Panc1 (cell line): Measurements from ENCODE around the gene VPS50. TPM values are rescaled to one million over a fixed set of nuclear protein-coding genes. Genes with fewer than 3 reads are reported as not detected.

ENCODE experiments used
- ATAC-seq: fragments of 200-7000 bp; cut with Tn5 transposase; 2 replicates; pipeline ENCODE4 v1.9.1; 2020; ENCODE audit warnings: mild to moderate bottlenecking, moderate library complexity
- BruUV-seq: library from RNA; stranded (reverse); fragments of 400-500 nt; replicated peaks from 2 replicates; lab custom pipeline; 2021; lab: Mats Ljungman, UMichigan
- CTCF ChIA-PET: fragments of 300-600 bp; sonication (Branson Sonifier 250); formaldehyde crosslinking; loops from one replicate; lab custom pipeline; 2022; ENCODE audit warnings: antibody characterized with exemption; lab: Charles Lee
- POLR2A ChIA-PET: fragments of 300-600 bp; sonication (Branson Sonifier 250); formaldehyde crosslinking; loops from one replicate; lab custom pipeline; 2022; ENCODE audit warnings: antibody characterized with exemption; lab: Charles Lee
- DNase-seq: peaks from one replicate; pipeline ENCODE4 v3.0.0-alpha.2; 2010; ENCODE audit warnings: low read depth, low spot score
- H3K27ac ChIP-seq: 2 replicates; pipeline ENCODE4 v1.5.1; 2011; ENCODE audit warnings: mild to moderate bottlenecking, low read length, inconsistent platforms
- H3K27me3 ChIP-seq: fragments of 200-500 bp; sonication (Bioruptor generic); 2 replicates; pipeline ENCODE4 v1.6.0; 2014; ENCODE audit warnings: low read length, inconsistent platforms; ENCODE audit not compliant: control insufficient read depth, insufficient read depth
- H3K36me3 ChIP-seq: fragments of 200-500 bp; sonication (Bioruptor generic); 2 replicates; pipeline ENCODE4 v1.5.1; 2014; ENCODE audit warnings: inconsistent platforms, mild to moderate bottlenecking, low read length, moderate library complexity; ENCODE audit not compliant: control insufficient read depth, insufficient read depth
- H3K4me1 ChIP-seq: 2 replicates; pipeline ENCODE4 v1.5.1; 2011; ENCODE audit warnings: inconsistent platforms, mild to moderate bottlenecking, low read length, moderate library complexity; ENCODE audit not compliant: control insufficient read depth, insufficient read depth
- H3K4me3 ChIP-seq, 2 experiments: 2 replicates each; pipeline ENCODE4 v1.5.1; 2011 to 2012; ENCODE audit warnings: low read depth in 2 of 2, low read length in 2 of 2, mild to moderate bottlenecking in 2 of 2, inconsistent platforms in 1 of 2, moderate library complexity in 1 of 2
- H3K9me3 ChIP-seq: fragments of 200-500 bp; sonication (Bioruptor generic); 2 replicates; pipeline ENCODE4 v1.5.1; 2014; ENCODE audit warnings: low read depth, mild to moderate bottlenecking, inconsistent platforms, low read length, moderate library complexity; ENCODE audit not compliant: control insufficient read depth, insufficient read depth
- CTCF ChIP-seq: fragments of 450-650 bp; IDR thresholded peaks from 2 replicates; pipeline ENCODE4 v1.5.1; 2017; ENCODE audit warnings: mild to moderate bottlenecking
- POLR2AphosphoS5 ChIP-seq: IDR thresholded peaks from 2 replicates; pipeline ENCODE4 v1.6.1; 2012; ENCODE audit warnings: mild to moderate bottlenecking, low read depth, low read length, moderate library complexity
- SIN3A ChIP-seq: IDR thresholded peaks from 2 replicates; pipeline ENCODE4 v1.6.1; 2012; ENCODE audit warnings: low read depth, mild to moderate bottlenecking, low read length, moderate library complexity, borderline replicate concordance; ENCODE audit not compliant: insufficient read depth
- TCF7L2 ChIP-seq: IDR thresholded peaks from 2 replicates; pipeline ENCODE4 v1.6.1; 2011; ENCODE audit warnings: mild to moderate bottlenecking, low read depth, low read length, inconsistent platforms
- in situ Hi-C: cut with HindIII; loops from 2 replicates; pipeline ENCODE4 v1.10.0; 2016; ENCODE audit warnings: low sequenced_read_pairs, low pct_unique_long_range_greater_than_20kb
- intact Hi-C: fragments of 100-400 bp; cut with micrococcal nuclease; formaldehyde crosslinking; loops from one replicate; pipeline ENCODE4 v1.10.0; 2022; ENCODE audit not compliant: unreplicated experiment
- total RNA-seq: library from RNA; stranded (reverse); gene quantifications from one replicate; pipeline ENCODE4 v1.2.1, GENCODE V29; 2021; ENCODE audit not compliant: unreplicated experiment
- TF ChIP-seq, protein P1 (sequence below), 2 experiments: IDR thresholded peaks; 2 replicates each; pipeline ENCODE4 v1.6.1; 2011 to 2012; ENCODE audit warnings: low read depth in 2 of 2, control low read depth in 1 of 2, low read length in 1 of 2, mild to moderate bottlenecking in 1 of 2, moderate library complexity in 1 of 2; ENCODE audit not compliant: insufficient read depth in 1 of 2

VPS50 gene
- total RNA-seq, 1 experiment from 2014 or later: 14.6 TPM

- no peaks in the 10 kb centered on the region for H3K36me3 ChIP-seq
- no peaks in the 10 kb centered on the region for H3K4me1 ChIP-seq
- ChIA-PET CTCF (no interaction called here), POLR2A (no interaction called here)
- no peak for ATAC-seq
- no peak overlapping the region for H3K4me3 ChIP-seq
- no peaks in the 10 kb centered on the region for H3K9me3 ChIP-seq
- DNase-seq: no peak
- intact Hi-C loops: no loop called here
- BruUV-seq: no TSS peak
- in situ Hi-C loops: no loop called here
- no peak overlapping the region for H3K27ac ChIP-seq
- H3K27me3 ChIP-seq: no peaks in the 10 kb centered on the region
- no peak for TF ChIP-seq SIN3A
- no peak for TF ChIP-seq TCF7L2
- no peak for TF ChIP-seq CTCF
- TF ChIP-seq, protein P1, sequence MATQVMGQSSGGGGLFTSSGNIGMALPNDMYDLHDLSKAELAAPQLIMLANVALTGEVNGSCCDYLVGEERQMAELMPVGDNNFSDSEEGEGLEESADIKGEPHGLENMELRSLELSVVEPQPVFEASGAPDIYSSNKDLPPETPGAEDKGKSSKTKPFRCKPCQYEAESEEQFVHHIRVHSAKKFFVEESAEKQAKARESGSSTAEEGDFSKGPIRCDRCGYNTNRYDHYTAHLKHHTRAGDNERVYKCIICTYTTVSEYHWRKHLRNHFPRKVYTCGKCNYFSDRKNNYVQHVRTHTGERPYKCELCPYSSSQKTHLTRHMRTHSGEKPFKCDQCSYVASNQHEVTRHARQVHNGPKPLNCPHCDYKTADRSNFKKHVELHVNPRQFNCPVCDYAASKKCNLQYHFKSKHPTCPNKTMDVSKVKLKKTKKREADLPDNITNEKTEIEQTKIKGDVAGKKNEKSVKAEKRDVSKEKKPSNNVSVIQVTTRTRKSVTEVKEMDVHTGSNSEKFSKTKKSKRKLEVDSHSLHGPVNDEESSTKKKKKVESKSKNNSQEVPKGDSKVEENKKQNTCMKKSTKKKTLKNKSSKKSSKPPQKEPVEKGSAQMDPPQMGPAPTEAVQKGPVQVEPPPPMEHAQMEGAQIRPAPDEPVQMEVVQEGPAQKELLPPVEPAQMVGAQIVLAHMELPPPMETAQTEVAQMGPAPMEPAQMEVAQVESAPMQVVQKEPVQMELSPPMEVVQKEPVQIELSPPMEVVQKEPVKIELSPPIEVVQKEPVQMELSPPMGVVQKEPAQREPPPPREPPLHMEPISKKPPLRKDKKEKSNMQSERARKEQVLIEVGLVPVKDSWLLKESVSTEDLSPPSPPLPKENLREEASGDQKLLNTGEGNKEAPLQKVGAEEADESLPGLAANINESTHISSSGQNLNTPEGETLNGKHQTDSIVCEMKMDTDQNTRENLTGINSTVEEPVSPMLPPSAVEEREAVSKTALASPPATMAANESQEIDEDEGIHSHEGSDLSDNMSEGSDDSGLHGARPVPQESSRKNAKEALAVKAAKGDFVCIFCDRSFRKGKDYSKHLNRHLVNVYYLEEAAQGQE (IDR thresholded peaks at IDR 0.05; ENCODE audit: insufficient read depth in 1 of 2, low read depth in 2 of 2, low read length in 1 of 2): no peak
- TF ChIP-seq POLR2AphosphoS5: no peak
Measured at GRCh38 chr7:93331706-93332105, 99.5 kb downstream of the VPS50 start.

DNA sequence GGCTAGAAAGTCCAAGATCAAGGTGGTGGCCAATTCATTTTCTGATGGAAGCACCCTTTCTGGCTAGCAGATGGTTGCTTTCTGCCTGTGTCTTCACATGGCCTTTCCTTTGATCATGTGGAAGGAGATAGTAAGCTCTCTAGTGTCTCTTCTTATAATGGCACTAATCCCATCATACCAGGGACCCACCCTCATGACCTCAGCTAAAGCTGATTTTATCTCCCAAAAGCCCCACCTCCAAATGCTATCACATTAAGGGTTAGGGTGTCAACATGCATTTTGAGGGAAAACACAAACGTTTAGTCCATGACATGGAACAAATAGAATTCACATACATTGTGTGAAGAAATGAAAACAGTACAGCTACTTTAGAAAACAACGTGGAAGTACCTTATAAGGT lies 100.0 kb downstream of the VPS50 start:
- DNase-seq: no peak
- H3K4me3 ChIP-seq: no peak overlapping the region
- in situ Hi-C loops: no loop called here
- no peak for ATAC-seq
- CTCF ChIA-PET: no interaction called here
- BruUV-seq: no TSS peak
- H3K36me3 ChIP-seq: no peaks in the 10 kb centered on the region
- intact Hi-C loops: no loop called here
- no peaks in the 10 kb centered on the region for H3K9me3 ChIP-seq
- TF ChIP-seq, protein P1 (IDR thresholded peaks at IDR 0.05; ENCODE audit: insufficient read depth in 1 of 2, low read depth in 2 of 2, low read length in 1 of 2): no peak
- TF ChIP-seq POLR2AphosphoS5 (no peak), TCF7L2 (no peak), SIN3A (no peak), CTCF (no peak)
- no peaks in the 10 kb centered on the region for H3K27me3 ChIP-seq
- no peaks in the 10 kb centered on the region for H3K4me1 ChIP-seq
- POLR2A ChIA-PET: no interaction called here
- H3K27ac ChIP-seq: no peak overlapping the region
